Measurements from ENCODE around the gene NEK6. TPM values are rescaled to one million over a fixed set of nuclear protein-coding genes. Genes with fewer than 3 reads are reported as not detected.

NEK6 gene
- total and polyA plus RNA-seq, 2 experiments from 2014 or later: 33.5 to 44.7 TPM

DNA sequence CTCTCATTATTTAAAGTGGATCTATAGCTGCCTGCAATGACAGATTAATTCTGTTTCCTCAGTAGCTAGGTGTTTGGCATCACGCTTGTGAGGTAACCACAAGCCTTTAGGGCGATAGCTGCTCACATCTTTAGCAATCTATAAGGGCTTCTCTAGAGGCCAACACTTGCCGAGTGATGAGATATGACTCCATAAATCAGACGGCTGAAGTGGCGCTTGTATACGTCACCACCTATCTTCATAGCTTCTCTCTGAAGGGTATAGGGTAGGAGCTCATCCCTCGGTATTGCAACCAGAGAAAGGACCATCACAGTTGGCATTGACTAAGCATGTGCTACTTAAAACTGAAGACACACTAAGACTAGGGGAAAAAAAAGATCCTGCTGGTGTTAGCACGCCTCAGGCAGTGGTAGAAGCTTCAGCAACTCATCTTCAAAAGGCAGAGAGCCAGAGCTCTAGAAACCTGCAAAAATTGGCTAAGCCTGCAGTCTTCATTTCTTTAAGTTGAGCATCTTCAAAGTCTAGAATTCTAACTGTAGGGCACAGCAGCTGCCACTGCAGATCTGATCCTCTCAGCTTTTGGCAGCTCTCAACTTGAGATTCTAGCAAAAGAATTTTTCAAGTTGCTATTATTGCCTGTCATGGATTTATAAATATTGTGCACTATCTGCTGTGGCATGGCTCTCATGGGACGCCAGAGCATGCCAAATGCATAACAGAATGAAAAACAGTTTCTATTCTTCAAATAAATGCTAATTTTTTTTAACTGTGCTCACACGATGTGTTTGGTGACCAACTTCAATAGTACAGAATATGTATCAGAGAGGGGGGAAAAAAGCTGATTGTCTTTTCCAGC, 120.0 kb downstream of the NEK6 start:
- TF ChIP-seq EZH2 (IDR thresholded peaks at IDR 0.05; ENCODE audit: borderline replicate concordance) (no peak), EZH2phosphoT487 (IDR thresholded peaks at IDR 0.05; ENCODE audit: low read depth, severe bottlenecking, unreplicated experiment) (no peak)
- TF ChIP-seq, protein P1, sequence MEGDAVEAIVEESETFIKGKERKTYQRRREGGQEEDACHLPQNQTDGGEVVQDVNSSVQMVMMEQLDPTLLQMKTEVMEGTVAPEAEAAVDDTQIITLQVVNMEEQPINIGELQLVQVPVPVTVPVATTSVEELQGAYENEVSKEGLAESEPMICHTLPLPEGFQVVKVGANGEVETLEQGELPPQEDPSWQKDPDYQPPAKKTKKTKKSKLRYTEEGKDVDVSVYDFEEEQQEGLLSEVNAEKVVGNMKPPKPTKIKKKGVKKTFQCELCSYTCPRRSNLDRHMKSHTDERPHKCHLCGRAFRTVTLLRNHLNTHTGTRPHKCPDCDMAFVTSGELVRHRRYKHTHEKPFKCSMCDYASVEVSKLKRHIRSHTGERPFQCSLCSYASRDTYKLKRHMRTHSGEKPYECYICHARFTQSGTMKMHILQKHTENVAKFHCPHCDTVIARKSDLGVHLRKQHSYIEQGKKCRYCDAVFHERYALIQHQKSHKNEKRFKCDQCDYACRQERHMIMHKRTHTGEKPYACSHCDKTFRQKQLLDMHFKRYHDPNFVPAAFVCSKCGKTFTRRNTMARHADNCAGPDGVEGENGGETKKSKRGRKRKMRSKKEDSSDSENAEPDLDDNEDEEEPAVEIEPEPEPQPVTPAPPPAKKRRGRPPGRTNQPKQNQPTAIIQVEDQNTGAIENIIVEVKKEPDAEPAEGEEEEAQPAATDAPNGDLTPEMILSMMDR (IDR thresholded peaks at IDR 0.05; ENCODE audit: poor library complexity): no peak
- H3K79me2 ChIP-seq: peaks cover 52% of the 10 kb centered on the region
- 88% methylated on average over 10 of the region's 10 CpGs for WGBS (ENCODE audit: low lambda C conversion rate, missing lambda C conversion rate)
- H4K20me1 ChIP-seq (ENCODE audit: insufficient read depth, poor library complexity, severe bottlenecking): peaks cover 3% of the 10 kb centered on the region
- H3K27ac ChIP-seq: no peak overlapping the region
- H3K4me2 ChIP-seq: no peak overlapping the region
- no peaks in the 10 kb centered on the region for H3K36me3 ChIP-seq (replicated peaks; ENCODE audit: insufficient read depth, low read depth)
- H3K9me3 ChIP-seq (ENCODE audit: low read depth): peaks cover 7% of the 10 kb centered on the region
- H2AFZ ChIP-seq: no peak overlapping the region
- no peak overlapping the region for H3K4me3 ChIP-seq
- no peaks in the 10 kb centered on the region for H3K9me2 ChIP-seq (replicated peaks; ENCODE audit: insufficient read depth)
- H3K4me1 ChIP-seq (ENCODE audit: insufficient read depth): no peaks in the 10 kb centered on the region
- no peak for DNase-seq (ENCODE audit: low spot score)
- H3K27me3 ChIP-seq: no peaks in the 10 kb centered on the region

DNA sequence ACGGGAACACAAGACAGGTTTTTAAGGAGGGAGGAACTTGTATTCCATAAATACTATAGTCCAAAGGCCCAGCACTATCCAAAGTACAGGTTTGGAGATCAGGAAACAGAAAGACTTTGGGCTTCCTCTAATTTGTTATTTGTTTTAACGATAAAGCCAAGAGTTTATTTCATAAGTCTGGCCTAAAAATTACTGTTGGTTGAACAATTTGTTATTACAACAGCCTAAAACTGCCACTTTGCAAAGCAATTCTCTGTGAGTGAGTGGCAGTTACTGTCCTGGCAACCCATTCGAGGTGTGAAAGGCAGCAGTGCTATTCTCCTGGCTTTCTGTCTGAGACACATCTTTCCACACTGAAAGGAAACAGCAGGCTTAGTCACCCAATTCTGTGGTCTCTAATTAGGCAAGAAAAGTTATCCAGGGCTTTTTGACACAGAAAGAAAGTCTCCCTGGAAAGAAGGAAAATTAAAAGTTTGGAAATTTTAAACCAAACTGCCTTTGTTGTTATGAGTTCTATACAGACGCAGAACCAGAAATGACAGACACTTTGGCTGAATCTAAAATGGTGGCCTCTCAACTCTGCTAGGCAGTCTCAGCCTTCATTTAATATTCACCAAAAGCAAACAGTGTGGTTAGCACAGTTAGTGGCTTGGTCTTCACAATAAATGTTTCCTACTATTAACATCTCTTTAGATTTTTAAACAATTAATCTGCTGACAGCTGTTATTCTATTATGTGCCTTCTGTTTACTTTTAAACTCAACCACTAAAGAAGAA, 123.6 kb downstream of the NEK6 start:
- no peaks in the 10 kb centered on the region for H3K9me3 ChIP-seq (ENCODE audit: low read depth)
- no peak overlapping the region for H2AFZ ChIP-seq
- no peaks in the 10 kb centered on the region for H3K9me2 ChIP-seq (replicated peaks; ENCODE audit: insufficient read depth)
- H3K27ac ChIP-seq: no peak overlapping the region
- WGBS (ENCODE audit: low lambda C conversion rate, missing lambda C conversion rate): 89% methylated on average over 4 of the region's 4 CpGs
- H4K20me1 ChIP-seq (ENCODE audit: insufficient read depth, poor library complexity, severe bottlenecking): peaks cover 8% of the 10 kb centered on the region
- H3K4me3 ChIP-seq: no peak overlapping the region
- peaks cover 40% of the 10 kb centered on the region for H3K79me2 ChIP-seq
- H3K4me2 ChIP-seq: no peak overlapping the region
- TF ChIP-seq EZH2phosphoT487 (IDR thresholded peaks at IDR 0.05; ENCODE audit: low read depth, severe bottlenecking, unreplicated experiment): no peak
- TF ChIP-seq, protein P1 (IDR thresholded peaks at IDR 0.05; ENCODE audit: poor library complexity): no peak
- DNase-seq (ENCODE audit: low spot score): no peak
- H3K36me3 ChIP-seq (replicated peaks; ENCODE audit: insufficient read depth, low read depth): no peaks in the 10 kb centered on the region
- H3K27me3 ChIP-seq: no peaks in the 10 kb centered on the region
- peaks cover 6% of the 10 kb centered on the region for H3K4me1 ChIP-seq (ENCODE audit: insufficient read depth)

DNA sequence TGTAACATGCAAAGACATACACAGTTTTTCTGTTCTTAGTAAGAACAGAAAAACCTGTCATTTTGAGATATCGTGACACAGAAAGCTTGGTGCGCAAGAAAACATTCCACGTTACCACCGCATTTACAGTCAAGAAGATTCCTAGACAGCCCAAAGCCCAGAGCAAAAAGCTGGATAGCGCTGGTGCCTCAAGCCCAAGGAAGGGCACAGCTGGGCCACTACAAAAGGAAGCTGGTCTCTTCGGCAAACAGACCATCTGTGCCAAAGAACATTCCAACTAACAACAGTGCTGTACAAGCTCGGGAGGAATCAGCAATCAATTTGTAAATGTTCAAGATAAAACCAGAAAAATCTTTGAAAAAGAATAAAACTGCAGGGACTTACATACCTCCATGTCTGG, 126.5 kb downstream of the NEK6 start:
- Histone ChIP-seq H3K27me3 (no peaks in the 10 kb centered on the region), H2AFZ (no peak overlapping the region), H3K27ac (no peak overlapping the region), H3K36me3 (replicated peaks; ENCODE audit: insufficient read depth, low read depth) (no peaks in the 10 kb centered on the region), H3K79me2 (peaks cover 53% of the 10 kb centered on the region), H3K4me3 (no peak overlapping the region), H4K20me1 (ENCODE audit: insufficient read depth, poor library complexity, severe bottlenecking) (peaks cover 34% of the 10 kb centered on the region), H3K9me2 (replicated peaks; ENCODE audit: insufficient read depth) (no peaks in the 10 kb centered on the region), H3K4me1 (ENCODE audit: insufficient read depth) (peaks cover 24% of the 10 kb centered on the region), H3K4me2 (no peak overlapping the region), H3K9me3 (ENCODE audit: low read depth) (no peaks in the 10 kb centered on the region)
- no peak for DNase-seq (ENCODE audit: low spot score)
- 91% methylated on average over 7 of the region's 7 CpGs for WGBS (ENCODE audit: low lambda C conversion rate, missing lambda C conversion rate)
- TF ChIP-seq, protein P1 (IDR thresholded peaks at IDR 0.05; ENCODE audit: poor library complexity): no peak
- TF ChIP-seq EZH2 (IDR thresholded peaks at IDR 0.05; ENCODE audit: borderline replicate concordance): no peak
- no peak for TF ChIP-seq EZH2phosphoT487 (IDR thresholded peaks at IDR 0.05; ENCODE audit: low read depth, severe bottlenecking, unreplicated experiment)

Measured in hepatocyte (in vitro differentiated cells).